CD4-positive, CD25-positive, alpha-beta regulatory T cell (primary cell): ENCODE data around the gene KCTD4. TPM values are rescaled to one million over a fixed set of nuclear protein-coding genes. Genes with fewer than 3 reads are reported as not detected.
"Not testable (repeated sequence)": the region's sequence is repeated elsewhere in the genome, so short reads cannot be mapped to it uniquely, and the experiment has no call there.

Source experiments
- ATAC-seq, 2 donors: fragments of 150-1000 bp; cut with Tn5 transposase; one replicate each; pipeline ENCODE4 v1.10.0; 2021; ENCODE audit warnings: low read depth in 2 of 2, moderate number of reproducible peaks in 2 of 2, moderate library complexity in 1 of 2
- DNase-seq, 3 donors: peaks; one replicate each; pipeline versions ENCODE4 v3.0.0 to v3.0.0-alpha.2; 2012 to 2022; ENCODE audit warnings: mixed read lengths in 1 of 3
- H3K27ac ChIP-seq: one replicate; pipeline ENCODE4 v1.7.0; 2013; ENCODE audit warnings: mild to moderate bottlenecking, low read length; ENCODE audit not compliant: insufficient read depth, poor library complexity, severe bottlenecking
- H3K27me3 ChIP-seq: one replicate; pipeline ENCODE4 v1.7.0; 2013; ENCODE audit warnings: low read length; ENCODE audit not compliant: control insufficient read depth, insufficient read depth
- H3K36me3 ChIP-seq: one replicate; pipeline ENCODE4 v1.7.0; 2013; ENCODE audit warnings: mild to moderate bottlenecking, low read length, moderate library complexity; ENCODE audit not compliant: control insufficient read depth, insufficient read depth
- H3K4me1 ChIP-seq: 2 replicates; pipeline ENCODE4 v1.7.0; 2013; ENCODE audit warnings: mild to moderate bottlenecking, low read length; ENCODE audit not compliant: insufficient read depth, control insufficient read depth, poor library complexity, severe bottlenecking
- H3K4me3 ChIP-seq: one replicate; pipeline ENCODE4 v1.7.0; 2013; ENCODE audit warnings: low read depth, mild to moderate bottlenecking, low read length, moderate library complexity
- H3K9me3 ChIP-seq, 2 experiments: 1 replicate in 1 of 2; 2 replicates in 1 of 2; pipeline ENCODE4 v1.7.0; 2013; ENCODE audit warnings: low read length in 2 of 2, mild to moderate bottlenecking in 1 of 2, moderate library complexity in 1 of 2; ENCODE audit not compliant: control insufficient read depth in 2 of 2
- H3K27ac Mint-ChIP-seq, 3 donors: one replicate each; pipeline ENCODE4 v1.8.0; 2020 to 2022; ENCODE audit warnings: mild to moderate bottlenecking in 3 of 3, mixed read lengths in 3 of 3, moderate library complexity in 2 of 3
- H3K27me3 Mint-ChIP-seq: one replicate; pipeline ENCODE4 v1.8.0; 2022; ENCODE audit warnings: mild to moderate bottlenecking, mixed read lengths
- H3K36me3 Mint-ChIP-seq: one replicate; pipeline ENCODE4 v1.8.0; 2020; ENCODE audit warnings: mixed read lengths
- H3K4me1 Mint-ChIP-seq, 4 donors: one replicate each; pipeline ENCODE4 v1.8.0; 2020 to 2022; ENCODE audit warnings: mixed read lengths in 4 of 4, mild to moderate bottlenecking in 1 of 4
- H3K4me3 Mint-ChIP-seq, 4 donors: one replicate each; pipeline ENCODE4 v1.8.0; 2020 to 2022; ENCODE audit warnings: mild to moderate bottlenecking in 4 of 4, mixed read lengths in 4 of 4, moderate library complexity in 3 of 4
- H3K9me3 Mint-ChIP-seq, 7 donors: one replicate each; pipeline ENCODE4 v1.8.0; 2020 to 2022; ENCODE audit warnings: mixed read lengths in 7 of 7, mild to moderate bottlenecking in 3 of 7, moderate library complexity in 2 of 7
- polyA plus RNA-seq, 4 donors: library from polyadenylated mRNA; unstranded; fragments of 300-500 nt; fragmentation: Illumina TruSeq; gene quantifications; one replicate each; pipeline ENCODE4 v1.2.3, GENCODE V29; 2021
- total RNA-seq: library from RNA; stranded (reverse); gene quantifications from one replicate; pipeline ENCODE4 v1.2.3, GENCODE V29; 2022

KCTD4 gene
- total and polyA plus RNA-seq, 5 donors from 2014 or later = 0.20 TPM; not detected in 4

DNA sequence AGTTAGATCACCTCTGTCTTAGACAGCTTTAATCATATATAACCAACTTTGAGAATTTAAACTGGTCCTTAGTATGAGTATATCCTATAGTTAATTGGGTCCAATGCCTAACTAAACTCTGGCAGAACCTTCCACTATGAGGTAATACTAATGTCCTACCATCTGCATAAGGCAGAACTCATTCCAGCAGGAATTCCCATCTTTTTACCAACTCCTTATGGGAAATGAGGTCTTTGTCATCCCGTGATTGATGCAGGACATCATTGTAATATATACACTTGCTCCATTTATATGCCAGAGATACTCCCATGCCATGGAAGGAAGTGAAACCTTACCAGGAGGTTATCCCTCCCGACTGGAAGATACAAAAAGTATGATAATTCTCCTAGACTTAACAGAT is 2.8 kb downstream of the KCTD4 start:
- peaks cover 43% of the 10 kb centered on the region for H3K36me3 Mint-ChIP-seq
- no peak overlapping the region for H3K27ac Mint-ChIP-seq
- Histone ChIP-seq H3K4me1 (no peaks in the 10 kb centered on the region), H3K4me3 (no peak overlapping the region), H3K9me3 (no peaks in the 10 kb centered on the region), H3K27me3 (no peaks in the 10 kb centered on the region), H3K27ac (no peak overlapping the region), H3K36me3 (no peaks in the 10 kb centered on the region)
- H3K27me3 Mint-ChIP-seq = no peaks in the 10 kb centered on the region
- H3K4me1 Mint-ChIP-seq = peaks cover 9 to 21% (median 13%) of the 10 kb centered on the region in 4 donors
- ATAC-seq (no peak), DNase-seq (no peak)
- no peak overlapping the region for H3K4me3 Mint-ChIP-seq
- no peaks in the 10 kb centered on the region for H3K9me3 Mint-ChIP-seq

DNA sequence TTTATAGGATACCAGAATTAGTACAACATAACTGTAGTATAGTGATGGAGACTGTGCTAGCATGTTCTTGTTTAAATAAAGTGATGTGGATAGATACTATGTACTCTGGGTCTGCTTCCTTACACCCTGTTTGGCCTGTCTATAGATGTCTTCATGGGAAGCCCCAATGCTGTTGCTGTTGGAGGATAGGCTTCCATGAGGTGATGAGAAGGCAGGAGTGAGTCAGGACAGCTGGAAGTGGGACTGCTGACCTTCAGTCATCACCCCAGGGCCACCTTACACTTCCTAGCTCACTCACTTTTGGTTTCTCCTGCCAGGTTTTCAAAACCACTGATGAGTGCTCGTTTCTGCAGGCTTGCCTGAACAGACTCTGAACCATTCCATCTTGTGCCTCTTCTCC is 4.2 kb downstream of the KCTD4 start:
- ATAC-seq = no peak
- Mint-ChIP-seq H3K27ac (no peak overlapping the region), H3K9me3 (no peaks in the 10 kb centered on the region), H3K36me3 (peaks cover 37% of the 10 kb centered on the region), H3K4me1 (peaks cover 9 to 22% (median 14%) of the 10 kb centered on the region in 4 donors), H3K4me3 (no peak overlapping the region), H3K27me3 (no peaks in the 10 kb centered on the region)
- H3K4me1 ChIP-seq = no peaks in the 10 kb centered on the region
- no peaks in the 10 kb centered on the region for H3K36me3 ChIP-seq
- no peaks in the 10 kb centered on the region for H3K27me3 ChIP-seq
- no peak overlapping the region for H3K4me3 ChIP-seq
- DNase-seq = no peak
- no peak overlapping the region for H3K27ac ChIP-seq
- H3K9me3 ChIP-seq = no peaks in the 10 kb centered on the region

DNA sequence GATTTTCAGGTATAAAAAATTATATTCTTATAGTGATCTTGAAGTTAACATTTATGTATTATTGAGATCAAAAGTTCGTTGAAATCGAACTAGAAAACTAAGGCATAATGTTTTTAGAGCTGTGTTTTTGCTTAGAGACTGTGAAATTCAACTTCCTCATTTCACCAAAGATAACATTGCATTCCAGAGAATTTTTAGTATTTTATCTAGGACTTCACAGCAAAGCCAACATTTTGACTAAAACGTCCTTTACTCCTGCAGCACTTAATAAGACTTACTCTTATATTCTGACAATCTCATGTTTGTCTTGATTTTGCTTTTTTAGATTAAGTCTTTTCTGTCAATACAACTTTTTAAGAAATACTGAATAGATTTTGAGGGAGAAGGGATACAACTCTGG is 4.7 kb downstream of the KCTD4 start:
- H3K27me3 Mint-ChIP-seq = no peaks in the 10 kb centered on the region
- ATAC-seq (no peak), DNase-seq (no peak)
- Histone ChIP-seq H3K9me3 (no peaks in the 10 kb centered on the region), H3K4me1 (no peaks in the 10 kb centered on the region), H3K4me3 (no peak overlapping the region), H3K27ac (no peak overlapping the region), H3K27me3 (no peaks in the 10 kb centered on the region), H3K36me3 (no peaks in the 10 kb centered on the region)
- peaks cover 31% of the 10 kb centered on the region for H3K36me3 Mint-ChIP-seq
- H3K9me3 Mint-ChIP-seq = no peaks in the 10 kb centered on the region
- H3K4me3 Mint-ChIP-seq = no peak overlapping the region
- H3K27ac Mint-ChIP-seq = no peak overlapping the region
- peaks cover 9 to 22% (median 13%) of the 10 kb centered on the region in 4 donors for H3K4me1 Mint-ChIP-seq

GRCh38 chr13:45195421-45195820 is 5.4 kb downstream of the KCTD4 start:
- Mint-ChIP-seq H3K27ac (no peak overlapping the region), H3K36me3 (peaks cover 29% of the 10 kb centered on the region), H3K4me1 (peaks cover 9 to 18% (median 13%) of the 10 kb centered on the region in 4 donors), H3K9me3 (no peaks in the 10 kb centered on the region), H3K4me3 (no peak overlapping the region), H3K27me3 (no peaks in the 10 kb centered on the region)
- Histone ChIP-seq H3K4me1 (no peaks in the 10 kb centered on the region), H3K9me3 (no peaks in the 10 kb centered on the region), H3K27me3 (no peaks in the 10 kb centered on the region), H3K36me3 (no peaks in the 10 kb centered on the region), H3K27ac (no peak overlapping the region), H3K4me3 (no peak overlapping the region)
- ATAC-seq = no peak
- no peak for DNase-seq

DNA sequence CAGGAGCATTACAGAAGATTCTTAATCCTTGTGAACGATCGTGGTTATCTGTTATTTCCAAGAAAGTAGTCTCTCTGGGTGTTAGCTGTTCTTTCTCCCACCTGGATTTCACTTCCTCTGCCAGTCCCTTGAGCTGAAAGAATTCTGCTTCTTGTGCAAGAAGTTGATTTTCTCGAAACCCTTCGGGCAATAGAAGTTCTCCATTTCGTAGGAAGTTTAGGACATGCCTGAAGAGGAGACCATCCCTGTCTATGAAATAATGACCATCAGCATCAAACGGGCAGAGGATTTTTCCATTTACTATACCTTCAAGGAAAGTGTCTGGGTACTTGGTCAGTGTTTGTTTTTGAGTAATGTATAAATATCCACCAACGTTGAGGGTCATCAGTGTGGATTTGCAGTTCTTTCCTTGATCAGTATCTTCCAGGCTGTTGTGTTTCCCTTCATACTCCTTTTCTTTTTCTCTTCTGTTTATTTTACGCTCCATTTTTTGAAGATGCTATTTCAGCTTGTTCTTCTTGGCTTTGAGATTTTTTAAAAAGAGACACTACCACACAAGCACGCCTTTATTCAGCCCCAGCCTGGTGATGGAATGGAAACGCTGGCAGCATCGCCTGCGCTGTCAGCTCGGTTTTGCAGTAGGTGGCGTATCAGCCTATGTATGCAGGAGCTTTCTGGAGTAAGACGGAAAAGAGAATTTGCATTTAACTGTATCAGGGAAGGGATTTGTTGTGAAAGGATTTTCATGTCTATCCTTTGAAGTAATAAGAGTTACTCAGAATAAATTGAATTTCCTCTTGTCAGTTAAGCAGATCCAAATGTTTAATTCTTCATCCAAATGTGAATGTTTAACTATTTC is 6.5 kb downstream of the KCTD4 start:
- Mint-ChIP-seq H3K4me1 (peaks cover 9 to 15% (median 11%) of the 10 kb centered on the region in 4 donors), H3K4me3 (peak overlapping the region in 1 of 4 donors; percentile 47), H3K9me3 (no peaks in the 10 kb centered on the region), H3K27me3 (no peaks in the 10 kb centered on the region), H3K36me3 (peaks cover 24% of the 10 kb centered on the region), H3K27ac (peak overlapping the region in 1 of 3 donors; percentile 44)
- ATAC-seq (no peak), DNase-seq (no peak)
- Histone ChIP-seq H3K36me3 (no peaks in the 10 kb centered on the region), H3K4me3 (no peak overlapping the region), H3K27ac (no peak overlapping the region), H3K9me3 (no peaks in the 10 kb centered on the region), H3K27me3 (no peaks in the 10 kb centered on the region), H3K4me1 (no peaks in the 10 kb centered on the region)

DNA sequence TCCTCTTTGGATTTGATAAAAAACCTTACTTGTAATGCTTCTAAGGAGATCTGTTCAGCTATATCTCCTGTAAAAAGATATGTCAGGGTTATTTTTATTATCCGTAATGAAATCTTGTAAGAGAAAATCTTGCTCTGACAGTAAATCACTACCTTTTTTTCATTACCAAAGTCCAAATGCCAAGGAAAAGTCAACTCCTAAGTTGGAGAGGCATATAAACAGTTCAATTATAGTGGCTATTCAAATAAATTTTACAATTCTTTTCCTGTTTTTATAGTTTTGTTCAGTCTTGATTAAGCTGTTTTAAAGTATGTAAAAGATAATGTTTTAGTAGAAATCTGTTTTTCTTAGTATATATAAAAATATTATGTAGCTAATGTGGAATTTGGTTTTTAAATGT is 9.0 kb downstream of the KCTD4 start:
- Histone ChIP-seq H3K27ac (no peak overlapping the region), H3K4me1 (no peaks in the 10 kb centered on the region), H3K27me3 (no peaks in the 10 kb centered on the region), H3K36me3 (peaks cover 3% of the 10 kb centered on the region), H3K4me3 (no peak overlapping the region), H3K9me3 (no peaks in the 10 kb centered on the region)
- H3K27me3 Mint-ChIP-seq = no peaks in the 10 kb centered on the region
- H3K4me3 Mint-ChIP-seq = no peak overlapping the region
- ATAC-seq (no peak), DNase-seq (no peak)
- peaks cover 2 to 9% (median 8%) of the 10 kb centered on the region in 4 donors for H3K4me1 Mint-ChIP-seq
- H3K27ac Mint-ChIP-seq = no peak overlapping the region
- no peaks in the 10 kb centered on the region for H3K9me3 Mint-ChIP-seq
- H3K36me3 Mint-ChIP-seq = peaks cover 29% of the 10 kb centered on the region

- H3K27ac ChIP-seq, H3K4me3 ChIP-seq, H3K9me3 Mint-ChIP-seq, ATAC-seq, H3K27me3 Mint-ChIP-seq, DNase-seq, H3K9me3 ChIP-seq, H3K4me1 ChIP-seq, H3K36me3 ChIP-seq, H3K4me3 Mint-ChIP-seq, H3K27me3 ChIP-seq, H3K27ac Mint-ChIP-seq, H3K4me1 Mint-ChIP-seq: not testable (repeated sequence)
- peaks cover 26% of the 10 kb centered on the region for H3K36me3 Mint-ChIP-seq
Observed at GRCh38 chr13:45189511-45189910, 11.3 kb downstream of the KCTD4 start.

DNA sequence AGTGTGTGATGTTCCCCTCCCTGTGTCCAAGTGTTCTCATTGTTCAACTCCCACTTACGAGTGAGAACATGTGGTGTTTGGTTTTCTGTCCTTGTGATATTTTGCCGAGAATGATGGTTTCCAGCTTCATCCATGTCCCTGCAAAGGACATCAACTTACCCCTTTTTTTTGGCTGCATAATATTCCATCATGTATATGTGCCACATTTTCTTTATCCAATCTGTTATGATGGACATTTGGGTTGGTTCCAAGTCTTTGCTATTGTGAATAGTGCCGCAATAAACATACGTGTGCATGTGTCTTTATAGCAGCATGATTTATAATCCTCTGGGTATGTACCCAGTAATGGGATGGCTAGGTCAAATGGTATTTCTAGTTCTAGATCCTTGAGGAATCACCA is 11.8 kb downstream of the KCTD4 start:
- H3K36me3 ChIP-seq, H3K4me1 Mint-ChIP-seq, H3K4me3 Mint-ChIP-seq, ATAC-seq, H3K27me3 ChIP-seq, H3K27ac ChIP-seq, DNase-seq, H3K4me3 ChIP-seq, H3K9me3 ChIP-seq, H3K4me1 ChIP-seq, H3K27ac Mint-ChIP-seq, H3K27me3 Mint-ChIP-seq, H3K9me3 Mint-ChIP-seq: not testable (repeated sequence)
- peaks cover 25% of the 10 kb centered on the region for H3K36me3 Mint-ChIP-seq
